AG09319 (cell line): ENCODE results near the gene FAM161A.
"Not testable (repeated sequence)": the region's sequence is repeated elsewhere in the genome, so short reads cannot be mapped to it uniquely, and the experiment has no call there.

Source experiments
- DNase-seq: peaks from one replicate; pipeline ENCODE4 v3.0.0-alpha.2; 2010; ENCODE audit warnings: low read depth; ENCODE audit errors: extremely low read depth
- TF ChIP-seq, protein P1 (sequence below): IDR thresholded peaks from 2 replicates; pipeline ENCODE4 v1.5.1; 2011; ENCODE audit warnings: low read depth, mild to moderate bottlenecking, inconsistent platforms, low read length, moderate library complexity

FAM161A gene

GRCh38 chr2:61855318-61855613, 1.4 kb upstream of the FAM161A start:
- DNase-seq, result no peak
- TF ChIP-seq, protein P1, sequence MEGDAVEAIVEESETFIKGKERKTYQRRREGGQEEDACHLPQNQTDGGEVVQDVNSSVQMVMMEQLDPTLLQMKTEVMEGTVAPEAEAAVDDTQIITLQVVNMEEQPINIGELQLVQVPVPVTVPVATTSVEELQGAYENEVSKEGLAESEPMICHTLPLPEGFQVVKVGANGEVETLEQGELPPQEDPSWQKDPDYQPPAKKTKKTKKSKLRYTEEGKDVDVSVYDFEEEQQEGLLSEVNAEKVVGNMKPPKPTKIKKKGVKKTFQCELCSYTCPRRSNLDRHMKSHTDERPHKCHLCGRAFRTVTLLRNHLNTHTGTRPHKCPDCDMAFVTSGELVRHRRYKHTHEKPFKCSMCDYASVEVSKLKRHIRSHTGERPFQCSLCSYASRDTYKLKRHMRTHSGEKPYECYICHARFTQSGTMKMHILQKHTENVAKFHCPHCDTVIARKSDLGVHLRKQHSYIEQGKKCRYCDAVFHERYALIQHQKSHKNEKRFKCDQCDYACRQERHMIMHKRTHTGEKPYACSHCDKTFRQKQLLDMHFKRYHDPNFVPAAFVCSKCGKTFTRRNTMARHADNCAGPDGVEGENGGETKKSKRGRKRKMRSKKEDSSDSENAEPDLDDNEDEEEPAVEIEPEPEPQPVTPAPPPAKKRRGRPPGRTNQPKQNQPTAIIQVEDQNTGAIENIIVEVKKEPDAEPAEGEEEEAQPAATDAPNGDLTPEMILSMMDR, result no peak

- TF ChIP-seq, protein P1, result no peak
- DNase-seq, result peak; percentile 93
Observed at GRCh38 chr2:61854564-61855317, 881 bp upstream of the FAM161A start.

- TF ChIP-seq, protein P1, result no peak
- no peak for DNase-seq
Observed at GRCh38 chr2:61853086-61853846, 594 bp downstream of the FAM161A start.

GRCh38 chr2:61851270-61851669, 2.6 kb downstream of the FAM161A start:
- not testable (repeated sequence) for DNase-seq

DNA sequence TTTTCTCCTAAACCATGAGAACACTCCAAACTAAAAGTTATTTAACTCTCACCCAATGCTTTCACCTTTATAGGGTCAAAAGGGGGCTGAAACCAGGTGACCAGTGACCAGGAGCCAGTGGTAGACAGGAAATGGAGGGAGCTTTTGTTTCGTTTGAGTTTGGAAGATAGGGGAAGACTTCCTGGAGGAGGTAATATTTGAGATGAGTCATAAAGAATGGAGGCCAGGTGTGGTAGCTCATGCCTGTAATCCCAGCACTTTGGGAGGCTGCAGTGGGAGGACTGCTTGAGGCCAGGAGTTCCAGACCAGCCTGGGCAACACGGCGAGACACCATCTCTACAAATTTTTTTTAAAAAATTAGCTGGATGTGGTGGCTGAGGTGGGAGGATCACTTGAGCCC, 8.5 kb downstream of the FAM161A start:
- DNase-seq, result no peak
- TF ChIP-seq, protein P1, result no peak

- DNase-seq, result no peak
- TF ChIP-seq, protein P1, result no peak
Observed at GRCh38 chr2:61841286-61841685, 12.6 kb downstream of the FAM161A start.

- TF ChIP-seq, protein P1, result no peak
Observed at GRCh38 chr2:61834893-61835292, 19.0 kb downstream of the FAM161A start.

More at GRCh38 chr2:61834893-61835292, 19.0 kb downstream of the FAM161A start:
- no peak for DNase-seq
